ENCODE data around the gene RPL3. TPM values are rescaled to one million over a fixed set of nuclear protein-coding genes. Genes with fewer than 3 reads are reported as not detected.
"Not testable (repeated sequence)": the region's sequence is repeated elsewhere in the genome, so short reads cannot be mapped to it uniquely, and the experiment has no call there.

RPL3 gene
- 2,722 TPM for polyA plus RNA-seq (ENCODE audit: insufficient read length)
- long read RNA-seq, donor 1, transcript RPL3-202 (9 exons, 1,289 nt), result minor isoform, 224 of 2,216 reads
- long read RNA-seq, donor 1, transcript RPL3-210 (2 exons, 616 nt), result minor isoform, 33 of 2,216 reads
- long read RNA-seq, donor 1, transcript RPL3-217 (3 exons, 827 nt), result minor isoform, 60 of 2,216 reads
- long read RNA-seq, donor 1, transcript RPL3-201 (10 exons, 1,442 nt), result major isoform, 1,318 of 2,216 reads
- long read RNA-seq, donor 1, partial matches to known transcripts, result 534 of 2,216 reads
- long read RNA-seq, donor 1, other reads (novel, unspliced or antisense), result 27 of 2,216 reads
- long read RNA-seq, donor 2, transcript RPL3-202 (9 exons, 1,289 nt), result minor isoform, 179 of 2,157 reads
- long read RNA-seq, donor 2, transcript RPL3-201 (10 exons, 1,442 nt), result major isoform, 1,423 of 2,157 reads
- long read RNA-seq, donor 2, transcript RPL3-210 (2 exons, 616 nt), result minor isoform, 14 of 2,157 reads
- long read RNA-seq, donor 2, transcript RPL3-217 (3 exons, 827 nt), result minor isoform, 36 of 2,157 reads
- long read RNA-seq, donor 2, partial matches to known transcripts, result 455 of 2,157 reads
- long read RNA-seq, donor 2, other reads (novel, unspliced or antisense), result 42 of 2,157 reads
- long read RNA-seq, donor 3, transcript RPL3-202 (9 exons, 1,289 nt), result minor isoform, 137 of 1,783 reads
- long read RNA-seq, donor 3, transcript RPL3-201 (10 exons, 1,442 nt), result major isoform, 1,237 of 1,783 reads
- long read RNA-seq, donor 3, transcript RPL3-209 (2 exons, 767 nt), result minor isoform, 11 of 1,783 reads
- long read RNA-seq, donor 3, transcript RPL3-217 (3 exons, 827 nt), result minor isoform, 27 of 1,783 reads
- long read RNA-seq, donor 3, partial matches to known transcripts, result 337 of 1,783 reads
- long read RNA-seq, donor 3, other reads (novel, unspliced or antisense), result 22 of 1,783 reads
- long read RNA-seq, donor 4, transcript RPL3-202 (9 exons, 1,289 nt), result minor isoform, 15 of 313 reads
- long read RNA-seq, donor 4, transcript RPL3-210 (2 exons, 616 nt), result minor isoform, 16 of 313 reads
- long read RNA-seq, donor 4, transcript RPL3-201 (10 exons, 1,442 nt), result major isoform, 119 of 313 reads
- long read RNA-seq, donor 4, transcript RPL3-217 (3 exons, 827 nt), result minor isoform, 5 of 313 reads
- long read RNA-seq, donor 4, partial matches to known transcripts, result 149 of 313 reads
- long read RNA-seq, donor 4, other reads (novel, unspliced or antisense), result 0 of 313 reads
- long read RNA-seq, donor 5, transcript RPL3-217 (3 exons, 827 nt), result minor isoform, 80 of 4,460 reads
- long read RNA-seq, donor 5, transcript RPL3-202 (9 exons, 1,289 nt), result minor isoform, 299 of 4,460 reads
- long read RNA-seq, donor 5, transcript RPL3-210 (2 exons, 616 nt), result minor isoform, 31 of 4,460 reads
- long read RNA-seq, donor 5, transcript RPL3-201 (10 exons, 1,442 nt), result major isoform, 3,155 of 4,460 reads
- long read RNA-seq, donor 5, partial matches to known transcripts, result 706 of 4,460 reads
- long read RNA-seq, donor 5, other reads (novel, unspliced or antisense), result 157 of 4,460 reads
- long read RNA-seq, donor 6, transcript RPL3-210 (2 exons, 616 nt), result minor isoform, 18 of 2,220 reads
- long read RNA-seq, donor 6, transcript RPL3-217 (3 exons, 827 nt), result minor isoform, 53 of 2,220 reads
- long read RNA-seq, donor 6, transcript RPL3-202 (9 exons, 1,289 nt), result minor isoform, 214 of 2,220 reads
- long read RNA-seq, donor 6, transcript RPL3-201 (10 exons, 1,442 nt), result major isoform, 1,434 of 2,220 reads
- long read RNA-seq, donor 6, partial matches to known transcripts, result 447 of 2,220 reads
- long read RNA-seq, donor 6, other reads (novel, unspliced or antisense), result 33 of 2,220 reads
- long read RNA-seq, donor 7, transcript RPL3-210 (2 exons, 616 nt), result minor isoform, 37 of 3,594 reads
- long read RNA-seq, donor 7, transcript RPL3-201 (10 exons, 1,442 nt), result major isoform, 2,348 of 3,594 reads
- long read RNA-seq, donor 7, transcript RPL3-217 (3 exons, 827 nt), result minor isoform, 80 of 3,594 reads
- long read RNA-seq, donor 7, transcript RPL3-202 (9 exons, 1,289 nt), result minor isoform, 235 of 3,594 reads
- long read RNA-seq, donor 7, partial matches to known transcripts, result 770 of 3,594 reads
- long read RNA-seq, donor 7, other reads (novel, unspliced or antisense), result 87 of 3,594 reads
- long read RNA-seq, donor 8, transcript RPL3-209 (2 exons, 767 nt), result minor isoform, 8 of 1,186 reads
- long read RNA-seq, donor 8, transcript RPL3-202 (9 exons, 1,289 nt), result minor isoform, 118 of 1,186 reads
- long read RNA-seq, donor 8, transcript RPL3-201 (10 exons, 1,442 nt), result major isoform, 826 of 1,186 reads
- long read RNA-seq, donor 8, transcript RPL3-217 (3 exons, 827 nt), result minor isoform, 32 of 1,186 reads
- long read RNA-seq, donor 8, partial matches to known transcripts, result 171 of 1,186 reads
- long read RNA-seq, donor 8, other reads (novel, unspliced or antisense), result 22 of 1,186 reads

GRCh38 chr22:39319284-39320022, at the start of gene RPL3:
Gene RPL3 (minus strand): TSS chr22:39319623. CDS start chr22:39319597, 26 bp downstream.
- peak; percentile 99 for DNase-seq

- DNase-seq, result no peak
These were observed 49.8 kb upstream of the RPL3 start for GRCh38 chr22:39369186-39369585.

- no peak for DNase-seq
These were observed 49.1 kb upstream of the RPL3 start for GRCh38 chr22:39368461-39368911.

GRCh38 chr22:39367035-39367434, 47.6 kb upstream of the RPL3 start:
- DNase-seq, result no peak

- DNase-seq, result no peak
These were observed 46.0 kb upstream of the RPL3 start for GRCh38 chr22:39365492-39365780.

- DNase-seq, result no peak
These were observed 45.5 kb upstream of the RPL3 start for GRCh38 chr22:39364714-39365491.

- DNase-seq, result no peak
These were observed 44.5 kb upstream of the RPL3 start for GRCh38 chr22:39363751-39364515.

- no peak for DNase-seq
These were observed 43.5 kb upstream of the RPL3 start for GRCh38 chr22:39362932-39363331.

- no peak for DNase-seq
These were observed 42.8 kb upstream of the RPL3 start for GRCh38 chr22:39362271-39362670.

- DNase-seq, result no peak
These were observed 42.1 kb upstream of the RPL3 start for GRCh38 chr22:39361496-39361895.

GRCh38 chr22:39360674-39361413, 41.4 kb upstream of the RPL3 start:
- no peak for DNase-seq

GRCh38 chr22:39360242-39360641, 40.8 kb upstream of the RPL3 start:
- DNase-seq, result no peak

GRCh38 chr22:39359659-39360195, 40.3 kb upstream of the RPL3 start:
- no peak for DNase-seq

GRCh38 chr22:39358197-39358596, 38.8 kb upstream of the RPL3 start:
- not testable (repeated sequence) for DNase-seq

GRCh38 chr22:39357110-39358108, 38.0 kb upstream of the RPL3 start:
- not testable (repeated sequence) for DNase-seq

Measured in left kidney (tissue), 8 donors.